ENCODE results near the gene HS6ST1. TPM values are rescaled to one million over a fixed set of nuclear protein-coding genes. Genes with fewer than 3 reads are reported as not detected.

Gene HS6ST1
- total RNA-seq, 2 donors from 2014 or later, result 16.9 to 22.4 TPM

DNA sequence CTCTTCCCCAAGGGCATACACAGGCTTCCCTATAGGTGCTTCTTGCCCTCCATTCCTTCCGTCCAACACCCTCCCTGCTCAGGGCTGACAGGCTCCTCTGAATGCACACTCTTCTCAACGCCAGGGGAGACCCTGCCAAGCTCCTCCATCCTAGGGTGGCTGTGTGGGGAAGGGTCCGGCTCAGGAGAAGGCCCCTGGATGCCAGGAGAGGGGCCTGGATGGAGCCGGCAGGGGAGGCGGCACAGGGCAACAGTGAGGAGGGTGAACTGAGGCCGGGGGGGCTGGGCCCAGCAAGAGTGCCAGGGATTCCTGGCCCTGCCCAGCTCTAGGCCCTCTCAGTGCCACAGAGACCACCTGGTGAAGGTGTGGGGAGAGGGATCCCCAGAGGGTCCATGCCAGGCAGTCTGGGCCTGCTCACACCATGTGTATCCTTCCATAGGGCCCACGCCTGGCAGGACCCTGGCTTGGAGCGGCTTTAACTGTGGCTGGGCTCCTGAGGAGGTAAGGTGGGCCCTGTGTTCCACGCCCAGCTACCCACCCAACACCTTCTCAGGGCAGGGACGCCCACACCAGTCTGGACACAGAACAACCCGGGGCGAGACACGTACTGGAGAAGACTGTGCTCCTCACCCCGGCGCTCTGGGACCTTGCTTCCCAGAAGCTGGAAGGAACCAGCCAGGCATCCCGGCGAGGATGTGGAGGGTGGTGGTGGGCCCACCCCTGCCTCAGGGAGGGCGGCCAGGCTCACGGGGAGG lies 26.6 kb downstream of the HS6ST1 start:
- intact Hi-C loops (cut with DNase I), result no loop called here
- DNase-seq (ENCODE audit: low spot score), result no peak

- intact Hi-C loops (cut with DNase I), result no loop called here
These were observed 27.4 kb downstream of the HS6ST1 start for GRCh38 chr2:128291161-128291843.

DNA sequence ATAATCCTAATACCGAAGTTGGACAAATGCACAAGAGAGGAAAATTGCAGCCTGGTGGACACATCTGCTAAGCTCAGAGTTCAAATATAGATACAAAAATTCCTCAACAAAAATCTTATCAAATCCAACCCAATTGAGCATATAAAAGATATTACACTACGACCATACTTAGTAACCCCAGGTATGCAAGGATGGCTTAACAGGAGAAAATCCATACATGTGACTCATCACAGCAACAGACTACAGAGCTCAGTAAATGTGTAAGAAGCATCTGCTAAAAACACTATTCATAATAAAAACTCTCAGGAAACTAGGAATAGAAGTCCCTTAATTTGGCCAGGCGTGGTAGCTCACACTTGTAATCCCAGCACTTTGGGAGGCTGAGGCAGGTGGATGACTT lies 28.3 kb downstream of the HS6ST1 start:
- intact Hi-C loops (cut with DNase I), result no loop called here
- DNase-seq (ENCODE audit: low spot score), result no peak

More at GRCh38 chr2:128291161-128291843, 27.4 kb downstream of the HS6ST1 start:
- DNase-seq (ENCODE audit: low spot score), result no peak

- no peak for DNase-seq (ENCODE audit: low spot score)
- intact Hi-C loops (cut with DNase I), result no loop called here
These were observed 29.2 kb downstream of the HS6ST1 start for GRCh38 chr2:128289439-128289838.

GRCh38 chr2:128288781-128289180 lies 29.9 kb downstream of the HS6ST1 start:
- DNase-seq (ENCODE audit: low spot score), result no peak
- intact Hi-C loops (cut with DNase I), result no loop called here

DNA sequence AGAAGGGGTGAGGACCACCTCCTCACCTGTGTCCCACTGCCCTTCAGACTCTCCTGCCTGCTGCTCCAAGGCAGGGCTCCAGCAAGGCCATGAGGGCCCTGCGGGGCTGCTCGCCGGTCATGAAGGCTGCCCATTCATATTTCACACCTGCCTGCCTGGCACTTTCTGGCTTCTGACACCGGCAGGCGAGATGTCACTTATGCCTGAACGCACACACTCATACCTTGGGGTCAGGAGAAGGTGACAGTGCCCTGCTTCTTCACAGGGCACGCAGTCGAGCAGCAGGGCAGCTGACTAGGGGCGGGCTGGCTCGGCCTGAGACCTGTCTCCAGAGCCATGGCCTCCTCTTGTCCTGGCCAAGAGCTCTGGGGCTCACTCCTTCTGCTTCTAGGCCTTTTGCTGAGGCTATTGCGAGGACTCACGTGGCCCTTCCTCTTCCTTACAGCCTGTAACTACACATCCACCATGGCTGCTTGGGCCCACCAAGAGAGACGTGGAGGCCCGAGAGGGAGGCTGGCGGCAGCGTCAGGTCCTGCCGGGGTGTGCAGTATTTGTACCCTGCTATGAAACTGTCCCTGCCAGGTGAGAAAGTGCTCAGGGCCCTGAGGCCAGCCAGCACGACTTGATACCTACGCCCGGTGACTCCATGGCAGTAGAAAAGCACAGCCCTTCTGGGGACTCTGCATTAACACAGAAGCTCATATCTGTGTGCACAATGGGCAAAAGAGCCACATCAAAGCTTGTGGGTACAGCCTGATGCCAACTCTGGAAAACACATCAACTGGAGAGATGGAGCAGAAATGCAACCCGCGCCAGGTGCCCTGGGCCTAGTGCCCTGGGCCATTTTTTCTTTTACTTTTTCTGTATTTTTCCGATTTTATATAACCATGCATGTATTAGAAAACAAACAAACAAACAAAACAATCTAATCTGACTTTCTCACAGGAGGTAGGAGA lies 30.6 kb downstream of the HS6ST1 start:
- intact Hi-C loops (cut with DNase I), result no loop called here
- no peak for DNase-seq (ENCODE audit: low spot score)

DNA sequence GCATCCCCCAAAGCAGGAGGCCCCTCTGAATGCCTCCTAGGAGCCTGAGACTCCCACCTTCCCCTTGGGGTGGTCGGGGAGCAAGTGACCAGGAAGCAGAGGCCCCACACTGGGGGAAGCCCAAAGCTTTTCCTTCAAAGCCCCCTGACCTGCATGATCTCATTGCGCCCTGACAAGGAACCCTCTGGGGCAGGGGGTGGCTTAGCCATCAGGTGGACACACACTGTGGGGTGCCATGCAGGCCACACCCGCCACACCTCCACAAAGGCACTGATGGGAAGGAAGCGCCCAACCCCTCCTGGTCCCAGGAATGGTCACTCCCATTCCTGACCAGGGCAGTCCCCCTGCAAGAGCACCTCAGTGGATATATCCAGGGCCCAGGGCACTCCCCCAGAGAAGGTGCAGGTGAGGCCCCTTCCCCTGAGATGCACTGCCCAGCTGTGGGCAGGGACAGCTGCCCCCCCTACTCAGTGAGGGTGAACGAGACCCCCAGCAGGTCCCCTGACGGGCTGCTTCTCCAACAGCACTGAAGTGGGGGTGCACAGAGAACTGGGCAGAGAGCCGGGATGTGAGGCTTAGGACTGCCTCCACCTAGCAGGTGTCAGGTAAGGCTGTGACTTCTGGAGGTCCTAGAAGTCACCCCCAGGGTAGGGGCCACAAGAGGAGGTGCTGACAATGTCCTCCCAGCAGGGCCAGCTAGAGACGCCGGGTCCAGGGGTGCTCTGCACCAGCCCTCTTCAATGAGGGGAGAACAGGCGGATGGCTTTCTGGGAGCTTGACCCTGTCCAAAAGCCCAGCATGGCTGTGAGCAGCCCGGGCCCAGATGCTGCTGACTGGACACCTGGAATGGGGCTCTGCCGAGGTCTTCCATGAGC lies 31.5 kb downstream of the HS6ST1 start:
- intact Hi-C loops (cut with DNase I), result no loop called here
- no peak for DNase-seq (ENCODE audit: low spot score)

GRCh38 chr2:128286011-128286721 lies 32.5 kb downstream of the HS6ST1 start:
- DNase-seq (ENCODE audit: low spot score), result no peak
- intact Hi-C loops (cut with DNase I), result no loop called here

GRCh38 chr2:128285329-128285931 lies 33.2 kb downstream of the HS6ST1 start:
- no peak for DNase-seq (ENCODE audit: low spot score)
- intact Hi-C loops (cut with DNase I), result no loop called here

- DNase-seq (ENCODE audit: low spot score), result no peak
These were observed 33.8 kb downstream of the HS6ST1 start for GRCh38 chr2:128284841-128285240.

GRCh38 chr2:128284037-128284441 lies 34.6 kb downstream of the HS6ST1 start:
- intact Hi-C loops (cut with DNase I), result no loop called here
- DNase-seq (ENCODE audit: low spot score), result peak; percentile 62

More at GRCh38 chr2:128284841-128285240, 33.8 kb downstream of the HS6ST1 start:
- intact Hi-C loops (cut with DNase I), result no loop called here

- peak; percentile 74 for DNase-seq (ENCODE audit: low spot score)
- intact Hi-C loops (cut with DNase I), result no loop called here
These were observed 35.5 kb downstream of the HS6ST1 start for GRCh38 chr2:128282976-128283810.

DNA sequence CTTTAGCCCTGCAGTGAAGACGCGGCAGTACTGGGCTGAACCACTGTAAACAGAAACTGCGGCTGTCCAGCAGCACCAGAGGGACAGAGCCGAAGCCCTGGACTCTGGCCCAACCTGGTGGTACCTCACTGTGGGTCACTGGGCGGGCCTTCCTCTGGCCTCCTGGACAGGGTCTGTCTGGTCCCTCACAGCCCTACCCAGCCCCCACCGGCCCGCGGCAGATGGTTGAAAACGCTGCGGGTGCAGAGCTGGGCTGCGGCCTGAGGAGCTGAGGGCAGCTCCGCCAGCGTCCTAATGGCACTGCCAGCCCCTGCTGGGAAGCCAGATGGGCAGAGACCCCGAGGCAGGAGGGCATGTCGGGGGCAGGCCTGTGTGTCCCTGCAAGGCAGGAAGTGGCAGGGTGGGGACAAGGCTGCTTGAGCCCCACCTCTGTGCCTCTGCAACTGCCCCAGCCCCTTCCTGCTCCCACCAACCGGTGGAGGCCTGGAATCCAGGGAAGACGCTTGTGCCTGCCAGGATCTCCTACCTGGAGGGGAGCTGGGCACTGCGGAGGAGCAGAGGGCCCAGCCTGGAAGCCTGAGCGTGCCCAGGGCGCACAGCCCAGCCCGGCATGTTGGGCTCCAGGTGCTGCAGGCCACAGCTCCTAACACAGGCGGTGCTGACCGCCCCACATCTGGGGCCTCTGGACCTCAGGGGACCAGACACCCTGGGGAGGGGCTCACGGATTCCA lies 36.3 kb downstream of the HS6ST1 start:
- peak; percentile 81 for DNase-seq (ENCODE audit: low spot score)

DNA sequence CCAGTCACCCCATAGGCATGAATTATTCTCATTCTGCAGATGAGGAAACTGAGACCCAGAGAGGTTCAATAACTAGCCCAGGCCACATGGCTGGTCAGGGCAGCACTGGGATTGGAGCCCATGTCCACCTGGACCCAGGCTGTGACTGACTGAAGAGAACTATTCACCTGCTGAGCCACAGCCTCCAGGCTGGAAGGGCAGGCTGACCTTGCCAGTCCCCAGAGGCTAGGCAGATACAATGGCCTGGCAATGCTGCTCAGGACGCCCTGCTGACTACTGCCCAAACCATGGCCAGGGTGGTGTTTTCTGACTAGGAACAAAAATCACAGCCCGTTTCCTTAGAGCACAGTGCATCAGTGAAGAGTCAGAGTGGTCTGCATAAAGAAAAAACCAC lies 36.8 kb downstream of the HS6ST1 start:
- no peak for DNase-seq (ENCODE audit: low spot score)
- intact Hi-C loops (cut with DNase I), result no loop called here

More for the DNA sequence above, 36.3 kb downstream of the HS6ST1 start:
- intact Hi-C loops (cut with DNase I), result no loop called here

DNA sequence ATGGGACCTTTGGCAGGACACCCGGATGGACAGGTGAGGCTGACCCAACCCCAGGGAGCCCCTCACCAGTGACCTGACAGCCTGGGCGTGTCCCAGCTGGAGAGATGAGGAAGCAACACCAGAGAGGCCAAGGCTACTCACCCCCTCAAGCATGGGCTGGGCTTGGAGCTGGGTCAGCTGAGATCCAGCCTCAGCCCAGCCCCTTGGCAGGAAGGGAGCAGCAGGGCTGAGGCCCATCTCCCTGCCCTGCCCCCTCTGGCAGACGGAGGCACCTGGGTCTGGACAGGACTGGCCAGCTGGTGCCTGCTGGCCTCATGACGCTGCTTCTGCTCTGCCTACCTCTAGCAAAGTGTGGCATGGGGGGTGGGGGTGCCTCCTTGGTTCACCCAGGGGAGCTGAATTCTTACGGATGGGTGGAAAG lies 37.8 kb downstream of the HS6ST1 start:
- intact Hi-C loops (cut with DNase I), result no loop called here
- peak; percentile 85 for DNase-seq (ENCODE audit: low spot score)

- intact Hi-C loops (cut with DNase I), result no loop called here
- peak; percentile 86 for DNase-seq (ENCODE audit: low spot score)
These were observed 38.4 kb downstream of the HS6ST1 start for GRCh38 chr2:128280158-128280871.

Data from posterior vena cava (tissue), 2 donors.